ENCODE data around the gene STAG2. TPM values are rescaled to one million over a fixed set of nuclear protein-coding genes. Genes with fewer than 3 reads are reported as not detected.

The STAG2 gene
- total RNA-seq, 1 experiment from 2014 or later: 66.3 TPM

- Histone ChIP-seq H3K36me3 (ENCODE audit: control insufficient read depth in 1 of 2, insufficient read depth in 2 of 2, low read length in 2 of 2) (no peaks in the 10 kb centered on the region), H3K4me2 (ENCODE audit: low read length) (no peak overlapping the region), H4K20me1 (ENCODE audit: insufficient read depth) (no peaks in the 10 kb centered on the region), H3K79me2 (ENCODE audit: insufficient read depth, low read length) (no peaks in the 10 kb centered on the region), H3K4me1 (ENCODE audit: control insufficient read depth in 1 of 2, insufficient read depth in 2 of 2, low read length in 2 of 2) (no peaks in the 10 kb centered on the region), H3K9ac (ENCODE audit: low read length) (no peak overlapping the region), H3K27ac (ENCODE audit: low read depth, low read length) (no peak overlapping the region), H3K9me3 (ENCODE audit: control insufficient read depth in 1 of 2, insufficient read depth in 1 of 2, low read depth in 1 of 2, low read length in 2 of 2) (no peaks in the 10 kb centered on the region), H3K27me3 (ENCODE audit: insufficient read depth, low read length) (no peaks in the 10 kb centered on the region), H3K9me2 (ENCODE audit: insufficient read depth) (no peaks in the 10 kb centered on the region), H3K4me3 (replicated peaks in 1 of 2; ENCODE audit: low read depth in 1 of 2, low read length in 2 of 2) (no peak overlapping the region), H2AFZ (ENCODE audit: low read depth, low read length, poor library complexity, severe bottlenecking) (no peak overlapping the region)
- CTCF ChIA-PET: no interaction called here
- no peak for ATAC-seq
- no peak for DNase-seq (ENCODE audit: low read depth, low spot score)
- POLR2A ChIA-PET: no interaction called here
- RAD21 ChIA-PET (ENCODE audit: low non-redundant PET in 1 of 2, low total read pairs in 2 of 2, uncharacterized antibody in 2 of 2, unreplicated experiment in 2 of 2): no interaction called here
- no peak for TF ChIP-seq FOSL1 (IDR thresholded peaks at IDR 0.05; ENCODE audit: low read depth)
- no peak for TF ChIP-seq RAD21 (IDR thresholded peaks at IDR 0.05; ENCODE audit: low read depth)
- no peak for TF ChIP-seq YY1 (IDR thresholded peaks at IDR 0.05; ENCODE audit: extremely low read depth, insufficient replicate concordance, low read depth, low read length)
- TF ChIP-seq SRF (IDR thresholded peaks at IDR 0.05; ENCODE audit: low read depth): no peak
- TF ChIP-seq ZBTB33 (IDR thresholded peaks at IDR 0.05; ENCODE audit: extremely low read depth, insufficient replicate concordance, low read length): no peak
- no peak for TF ChIP-seq POLR2A (IDR thresholded peaks at IDR 0.05; ENCODE audit: borderline replicate concordance, extremely low read depth, insufficient read depth, insufficient read length)
- no peak for TF ChIP-seq ZFX (IDR thresholded peaks at IDR 0.05)
- no peak for TF ChIP-seq EGR1 (IDR thresholded peaks at IDR 0.05; ENCODE audit: low read depth)
- TF ChIP-seq CBX3 (IDR thresholded peaks at IDR 0.05; ENCODE audit: low read depth): no peak
- TF ChIP-seq ELF1 (IDR thresholded peaks at IDR 0.05; ENCODE audit: borderline replicate concordance, low read depth): no peak
- TF ChIP-seq CEBPB (IDR thresholded peaks at IDR 0.05; ENCODE audit: low read depth): no peak
- no peak for TF ChIP-seq TCF7L2 (IDR thresholded peaks at IDR 0.05; ENCODE audit: borderline replicate concordance, extremely low read depth, insufficient read depth, insufficient read length)
- no peak for TF ChIP-seq ATF3 (IDR thresholded peaks at IDR 0.05)
- no peak for TF ChIP-seq POLR2AphosphoS5 (IDR thresholded peaks at IDR 0.05; ENCODE audit: low read depth, low read length)
- TF ChIP-seq EZH2 (IDR thresholded peaks at IDR 0.05): no peak
- TF ChIP-seq EZH2phosphoT487 (IDR thresholded peaks at IDR 0.05; ENCODE audit: borderline replicate concordance): no peak
- no peak for TF ChIP-seq JUND (IDR thresholded peaks at IDR 0.05)
- intact Hi-C loops (cut with micrococcal nuclease): no loop called here
- no TSS peak for BruUV-seq (replicated peaks)
Measured at GRCh38 chrX:123949846-123950245, 11.7 kb upstream of the STAG2 start.

All from HCT116 (cell line).